ENCODE measurements around the gene DNAH6.

DNAH6 gene

DNA sequence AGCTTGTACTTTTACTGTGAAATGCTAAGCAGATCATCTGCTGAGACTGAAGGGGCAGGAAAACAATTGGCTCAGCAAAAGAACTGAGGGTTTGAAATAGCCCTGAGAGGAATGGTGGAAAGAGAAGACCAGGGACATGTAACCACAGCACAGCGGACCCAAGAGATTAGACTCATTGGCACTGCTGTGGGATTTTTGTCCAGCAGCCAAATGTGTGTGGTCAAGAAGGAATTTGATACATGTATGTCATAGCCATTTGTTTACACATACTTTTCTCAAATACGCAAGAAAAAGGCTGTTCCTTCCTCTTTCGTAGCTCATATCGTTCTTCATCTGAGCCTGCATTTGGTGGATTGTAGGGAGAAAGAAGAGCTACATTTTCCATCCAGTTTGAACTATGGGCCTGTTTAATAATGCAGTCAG is 290.8 kb downstream of the DNAH6 start:
- no peak for DNase-seq

- no peak for DNase-seq
Observed at GRCh38 chr2:84808279-84808678, 292.0 kb downstream of the DNAH6 start.

GRCh38 chr2:84811839-84812431 is 295.6 kb downstream of the DNAH6 start:
- DNase-seq = no peak

- DNase-seq = no peak
Observed at GRCh38 chr2:84815146-84815545, 298.8 kb downstream of the DNAH6 start.

DNA sequence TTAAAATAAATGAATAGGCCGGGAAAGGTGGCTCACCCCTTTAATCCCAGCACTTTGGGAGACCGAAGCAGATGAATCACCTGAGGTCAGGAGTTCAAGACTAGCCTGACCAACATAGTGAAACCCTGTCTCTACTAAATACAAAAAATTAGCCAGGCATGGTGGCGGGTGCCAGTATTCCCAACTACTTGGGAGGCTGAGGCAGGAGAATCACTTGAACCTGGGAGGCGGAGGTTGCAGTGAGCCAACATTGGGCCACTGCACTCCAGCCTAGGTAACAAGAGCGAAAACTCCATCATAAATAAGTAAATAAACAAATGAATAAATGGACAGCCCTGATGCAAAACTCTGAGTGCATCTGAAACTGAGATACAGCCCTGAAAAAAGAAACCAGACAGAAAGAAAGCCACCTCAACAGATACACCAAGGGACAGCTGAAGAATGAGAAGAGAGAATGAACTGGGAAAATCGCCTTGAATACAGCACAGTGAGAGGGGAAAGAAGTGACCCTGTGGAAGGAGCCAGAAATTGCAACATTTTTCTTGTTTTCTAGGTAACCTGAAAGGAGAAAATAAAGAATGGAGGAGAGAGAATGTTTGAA is 300.2 kb downstream of the DNAH6 start:
- no peak for DNase-seq

DNA sequence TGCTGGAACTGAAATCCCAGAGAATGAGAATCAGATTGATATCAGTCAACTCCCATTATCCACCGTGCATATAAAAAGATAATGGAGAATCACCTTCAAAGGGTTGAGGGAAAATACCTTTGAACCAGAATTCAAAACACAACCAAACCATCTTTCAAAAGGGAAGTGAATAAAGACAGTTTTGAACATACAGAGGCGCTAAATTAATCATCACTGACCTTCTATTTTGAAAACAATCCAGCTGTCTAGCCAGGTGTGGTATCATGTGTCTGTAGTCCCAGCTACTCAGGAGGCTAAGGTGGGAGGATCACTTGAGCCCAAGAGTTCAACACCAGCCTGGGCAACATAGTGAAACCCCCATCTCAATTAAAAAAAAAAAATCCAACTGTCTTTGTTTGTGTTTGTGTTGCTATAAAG is 300.9 kb downstream of the DNAH6 start:
- no peak for DNase-seq

DNA sequence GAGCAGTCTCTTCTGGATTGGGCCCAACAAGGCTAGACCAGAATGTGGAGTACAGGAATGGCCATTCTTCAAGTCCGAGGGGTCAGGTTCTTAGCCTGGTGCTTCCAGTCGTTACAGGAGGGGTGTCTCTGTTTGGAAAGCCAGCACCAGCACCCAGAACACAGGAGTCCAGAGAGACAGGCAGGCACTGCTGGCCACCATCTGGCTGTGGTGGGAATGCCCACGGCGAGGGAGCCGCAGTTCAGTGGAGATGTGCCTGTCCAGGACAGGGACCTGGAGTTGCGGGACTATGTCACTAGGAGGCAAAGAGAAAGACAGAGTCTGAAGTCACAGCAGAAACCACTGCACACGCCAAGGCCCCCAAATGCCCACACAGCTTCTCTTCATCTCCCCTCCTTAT is 305.5 kb downstream of the DNAH6 start:
- no peak for DNase-seq

- no peak for DNase-seq
Observed at GRCh38 chr2:84823229-84823628, 306.9 kb downstream of the DNAH6 start.

DNA sequence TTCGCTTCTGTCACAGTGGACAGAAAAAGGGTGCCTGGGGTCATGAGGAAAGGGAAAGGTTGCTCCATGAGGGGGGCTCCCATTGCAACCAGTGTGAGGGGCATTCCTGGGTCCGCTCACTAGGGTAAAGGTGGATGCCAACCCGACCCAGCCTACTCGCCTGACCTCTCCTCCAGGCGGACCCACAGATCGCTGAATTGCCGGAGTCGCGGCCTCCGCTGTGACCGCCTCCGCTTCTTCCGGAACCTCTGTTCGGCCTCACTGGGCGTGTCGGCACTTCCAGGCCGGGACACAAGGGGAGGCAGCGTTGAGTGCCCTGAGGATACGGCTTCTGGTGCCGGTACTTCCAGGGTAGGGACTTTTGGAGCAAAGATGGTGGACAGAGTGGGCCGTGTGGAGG is 307.5 kb downstream of the DNAH6 start:
- DNase-seq = no peak

DNA sequence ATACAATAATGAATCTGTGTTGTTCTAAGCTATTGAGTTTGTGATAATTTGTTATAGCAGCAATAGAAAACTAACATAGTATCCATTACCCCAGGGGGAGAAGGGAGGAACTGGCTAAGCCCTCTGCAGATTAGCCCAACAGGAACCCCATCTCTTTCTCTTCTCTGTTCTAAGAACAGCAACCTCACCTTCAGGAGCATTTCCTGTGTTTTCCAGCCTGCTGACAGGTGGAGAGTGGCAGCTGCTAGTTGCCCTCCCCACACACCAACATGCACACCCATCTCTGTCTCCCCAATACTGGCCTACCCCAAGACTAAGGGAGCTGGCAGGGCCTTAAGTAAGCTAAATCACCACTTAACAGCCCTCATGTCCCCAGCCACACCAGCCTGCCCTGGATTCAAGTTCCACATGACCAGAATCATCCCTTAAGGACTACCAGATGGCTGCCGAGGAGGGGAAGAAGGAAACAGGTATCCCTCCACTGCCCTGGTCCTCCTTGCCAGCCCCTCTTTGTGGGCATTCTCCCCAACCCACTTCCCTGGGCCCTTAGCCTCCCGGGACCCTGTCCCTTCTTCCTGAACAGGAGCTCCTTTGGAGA is 311.8 kb downstream of the DNAH6 start:
- DNase-seq = no peak

GRCh38 chr2:84829693-84830092 is 313.4 kb downstream of the DNAH6 start:
- no peak for DNase-seq

DNA sequence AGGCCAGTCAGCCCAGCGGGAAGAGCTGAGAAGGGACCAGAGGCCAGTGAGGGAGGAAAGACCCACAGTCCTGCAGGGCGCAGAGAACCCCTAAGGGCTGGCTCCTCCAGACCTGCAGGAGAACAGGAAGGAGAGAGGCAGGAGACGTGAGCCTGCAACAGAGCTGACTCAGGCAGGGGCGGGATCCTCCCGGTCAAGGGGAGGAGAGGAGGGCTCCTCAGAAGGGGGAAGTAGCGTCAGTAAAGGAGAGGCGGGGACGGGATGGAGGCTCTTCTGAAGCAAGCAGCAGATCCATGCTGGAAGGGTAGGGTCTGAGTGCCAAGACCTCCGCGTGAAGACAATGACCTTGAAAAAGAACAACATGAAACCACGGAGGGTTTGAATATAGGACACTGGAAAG is 313.8 kb downstream of the DNAH6 start:
- DNase-seq = no peak

GRCh38 chr2:84830758-84831500 is 314.6 kb downstream of the DNAH6 start:
- DNase-seq = no peak

- peak; percentile 22 for DNase-seq
Observed at GRCh38 chr2:84832772-84833461, 316.6 kb downstream of the DNAH6 start.

- no peak for DNase-seq
Observed at GRCh38 chr2:84833481-84834150, 317.3 kb downstream of the DNAH6 start.

- DNase-seq = no peak
Observed at GRCh38 chr2:84836215-84836614, 319.9 kb downstream of the DNAH6 start.

- DNase-seq = no peak
Observed at GRCh38 chr2:84838434-84839145, 322.3 kb downstream of the DNAH6 start.

GRCh38 chr2:84839851-84840250 is 323.6 kb downstream of the DNAH6 start:
- no peak for DNase-seq

DNA sequence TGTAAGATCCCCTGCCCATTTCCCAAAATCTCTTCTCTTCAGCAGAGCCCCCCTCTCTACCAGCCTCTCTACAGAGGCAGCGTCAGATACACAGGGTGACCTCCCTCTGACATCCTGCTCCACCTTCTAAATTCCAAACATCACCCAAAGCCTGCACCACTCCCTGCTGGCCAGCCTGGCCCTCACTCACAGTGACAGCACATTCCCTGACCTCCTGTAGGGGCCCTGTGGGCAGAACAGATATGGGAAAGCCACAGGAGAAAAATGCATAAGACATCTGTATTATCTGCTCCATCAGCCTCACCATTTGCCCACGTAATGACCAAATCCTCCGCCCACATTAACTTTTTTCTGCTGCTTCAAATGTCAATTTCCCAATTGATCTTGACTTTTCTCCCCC is 324.0 kb downstream of the DNAH6 start:
- no peak for DNase-seq

DNA sequence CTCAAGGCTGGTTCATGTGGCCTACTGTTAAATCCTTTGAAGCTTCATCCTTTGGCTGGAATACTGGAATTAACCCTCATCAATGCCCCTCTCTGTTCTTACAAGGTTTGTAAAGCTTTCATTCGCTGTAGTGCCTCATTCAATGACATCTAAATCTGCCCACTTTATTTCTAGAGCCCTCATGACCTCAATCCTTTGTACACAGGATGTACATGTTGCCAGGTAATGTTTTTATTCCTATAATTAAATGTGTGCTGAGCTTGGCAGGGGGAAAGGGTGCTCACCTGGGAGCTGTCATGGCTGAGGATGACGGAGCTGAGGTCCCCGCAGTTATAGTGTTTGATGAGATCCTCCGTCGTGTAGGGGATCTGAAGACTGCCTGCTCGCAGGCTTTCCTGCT is 325.3 kb downstream of the DNAH6 start:
- no peak for DNase-seq

GRCh38 chr2:84844141-84844540 is 327.8 kb downstream of the DNAH6 start:
- DNase-seq = no peak

DNA sequence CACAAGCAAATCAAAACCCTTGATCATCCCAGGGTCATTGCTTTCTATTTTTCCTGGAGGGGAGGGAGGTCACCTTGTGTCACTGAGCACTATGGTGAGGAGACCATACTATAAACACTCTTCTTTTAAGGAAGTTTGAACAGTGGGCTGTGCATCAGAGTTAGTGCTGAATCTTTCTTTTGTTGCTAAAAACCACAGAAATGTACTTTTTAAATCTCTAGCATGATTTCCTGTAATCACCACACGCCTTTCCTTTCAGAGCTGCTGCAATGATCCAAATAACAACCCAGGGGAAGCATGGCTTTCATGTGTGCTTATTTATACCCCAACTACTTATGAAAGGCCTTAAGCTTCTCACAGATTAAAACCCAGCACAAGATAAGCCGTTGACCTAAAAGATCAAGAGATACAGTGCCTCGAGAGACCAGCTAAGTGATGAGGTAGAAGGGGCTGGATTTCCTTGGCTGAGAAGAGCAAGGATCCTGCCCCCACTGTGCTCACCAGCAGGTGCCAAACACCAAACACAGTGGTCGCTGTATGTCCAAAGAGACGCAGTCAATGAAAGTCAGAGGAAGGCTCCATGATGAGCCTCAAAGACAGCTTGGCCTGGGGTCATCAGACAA is 329.9 kb downstream of the DNAH6 start:
- no peak for DNase-seq
